ENCODE results near the gene TRMT61A. TPM values are rescaled to one million over a fixed set of nuclear protein-coding genes. Genes with fewer than 3 reads are reported as not detected.

TRMT61A gene
- total and polyA plus RNA-seq, 2 donors (not counting 3 experiments of a cell fraction or from before 2014, with no cell fraction given) = 6.8 to 10.6 TPM

DNA sequence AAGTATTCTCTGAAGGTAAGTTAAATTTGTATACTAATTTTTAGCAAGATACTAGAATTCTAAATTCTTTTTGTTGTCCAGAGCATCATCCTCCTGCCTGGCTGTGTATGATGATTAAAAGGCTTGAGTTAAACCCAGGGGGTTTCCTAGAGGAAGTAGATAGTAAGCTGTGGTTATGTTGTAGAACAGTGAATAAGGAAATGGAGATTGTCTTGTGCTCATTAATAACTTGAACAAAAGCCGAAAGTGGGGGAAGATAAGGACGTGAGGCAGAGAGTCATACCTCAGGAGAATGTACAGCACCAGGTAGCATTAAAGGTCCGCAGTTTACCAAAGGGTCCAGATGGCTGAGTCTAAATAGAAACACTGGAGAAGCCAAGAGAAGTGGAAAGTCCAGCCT is 48.4 kb upstream of the TRMT61A start:
- Histone ChIP-seq H2AFZ (ENCODE audit: low read depth, low read length) (no peak overlapping the region), H3K9me1 (replicated peaks; ENCODE audit: control insufficient read depth, extremely low read depth, insufficient read depth, low read length) (no peaks in the 10 kb centered on the region), H3K9me3 (replicated peaks; ENCODE audit: control insufficient read depth, insufficient read depth, low read length) (no peaks in the 10 kb centered on the region), H3K4me1 (ENCODE audit: control insufficient read depth, extremely low read depth, insufficient read depth, low read length) (peaks cover 8% of the 10 kb centered on the region), H3K27ac (ENCODE audit: insufficient read depth, low read depth, low read length) (no peak overlapping the region), H3K27me3 (ENCODE audit: control insufficient read depth in 2 of 2, insufficient read depth in 2 of 2, low read length in 2 of 2) (no peaks in the 10 kb centered on the region), H3K4me3 (replicated peaks in 1 of 3; ENCODE audit: insufficient read depth in 1 of 3, low read depth in 1 of 3, low read length in 3 of 3) (no peak overlapping the region), H3K4me2 (ENCODE audit: insufficient read depth, low read length) (no peak overlapping the region), H3K79me2 (ENCODE audit: control insufficient read depth, insufficient read depth, low read length) (no peaks in the 10 kb centered on the region), H3K9ac (replicated peaks; ENCODE audit: extremely low read depth, insufficient read depth, low read length) (no peak overlapping the region), H3K36me3 (ENCODE audit: control insufficient read depth in 2 of 2, extremely low read depth in 1 of 2, insufficient read depth in 2 of 2, low read length in 2 of 2) (peaks cover 18 to 22% of the 10 kb centered on the region in 2 experiments), H4K20me1 (replicated peaks; ENCODE audit: control insufficient read depth, extremely low read depth, insufficient read depth, low read length) (peaks cover 3% of the 10 kb centered on the region)
- ChIA-PET POLR2A (no interaction called here), CTCF (no interaction called here)
- TF ChIP-seq FOS (IDR thresholded peaks at IDR 0.05; ENCODE audit: borderline replicate concordance, insufficient read depth, low read length) = no peak
- no peak for TF ChIP-seq POLR2A (IDR thresholded peaks at IDR 0.05; ENCODE audit: low read depth, low read length)
- TF ChIP-seq MYC (IDR thresholded peaks at IDR 0.05; ENCODE audit: low read depth, low read length) = no peak
- no peak for TF ChIP-seq JUN (IDR thresholded peaks at IDR 0.05; ENCODE audit: borderline replicate concordance, insufficient read depth, insufficient read length, low read depth)
- no peak for TF ChIP-seq GATA2 (IDR thresholded peaks at IDR 0.05; ENCODE audit: insufficient read depth, insufficient read length, low read depth, low read length)
- TF ChIP-seq, protein P1, sequence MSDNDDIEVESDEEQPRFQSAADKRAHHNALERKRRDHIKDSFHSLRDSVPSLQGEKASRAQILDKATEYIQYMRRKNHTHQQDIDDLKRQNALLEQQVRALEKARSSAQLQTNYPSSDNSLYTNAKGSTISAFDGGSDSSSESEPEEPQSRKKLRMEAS (IDR thresholded peaks at IDR 0.05; ENCODE audit: insufficient read depth, insufficient read length) = no peak
- TF ChIP-seq EZH2 (IDR thresholded peaks at IDR 0.05; ENCODE audit: borderline replicate concordance, low read depth, low read length, severe bottlenecking) = no peak
- TF ChIP-seq POLR2AphosphoS5 (IDR thresholded peaks at IDR 0.05; ENCODE audit: insufficient read depth, low read depth, low read length) = no peak
- TF ChIP-seq, protein P2, sequence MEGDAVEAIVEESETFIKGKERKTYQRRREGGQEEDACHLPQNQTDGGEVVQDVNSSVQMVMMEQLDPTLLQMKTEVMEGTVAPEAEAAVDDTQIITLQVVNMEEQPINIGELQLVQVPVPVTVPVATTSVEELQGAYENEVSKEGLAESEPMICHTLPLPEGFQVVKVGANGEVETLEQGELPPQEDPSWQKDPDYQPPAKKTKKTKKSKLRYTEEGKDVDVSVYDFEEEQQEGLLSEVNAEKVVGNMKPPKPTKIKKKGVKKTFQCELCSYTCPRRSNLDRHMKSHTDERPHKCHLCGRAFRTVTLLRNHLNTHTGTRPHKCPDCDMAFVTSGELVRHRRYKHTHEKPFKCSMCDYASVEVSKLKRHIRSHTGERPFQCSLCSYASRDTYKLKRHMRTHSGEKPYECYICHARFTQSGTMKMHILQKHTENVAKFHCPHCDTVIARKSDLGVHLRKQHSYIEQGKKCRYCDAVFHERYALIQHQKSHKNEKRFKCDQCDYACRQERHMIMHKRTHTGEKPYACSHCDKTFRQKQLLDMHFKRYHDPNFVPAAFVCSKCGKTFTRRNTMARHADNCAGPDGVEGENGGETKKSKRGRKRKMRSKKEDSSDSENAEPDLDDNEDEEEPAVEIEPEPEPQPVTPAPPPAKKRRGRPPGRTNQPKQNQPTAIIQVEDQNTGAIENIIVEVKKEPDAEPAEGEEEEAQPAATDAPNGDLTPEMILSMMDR (IDR thresholded peaks at IDR 0.05; ENCODE audit: extremely low read depth in 1 of 2, insufficient read depth in 1 of 2, low read depth in 1 of 2, low read length in 2 of 2) = no peak
- intact Hi-C loops (cut with micrococcal nuclease) (no loop called here), dilution Hi-C loops (cut with MboI; ENCODE audit: extremely low pct_ligation_motif_present, low sequenced_read_pairs) (no loop called here)
- DNase-seq (ENCODE audit: low read depth, low spot score) = no peak
- BruUV-seq (replicated peaks) = no TSS peak
- no peak for FAIRE-seq
